IMR-90 (cell line): ENCODE measurements around the gene NR6A1. TPM values are rescaled to one million over a fixed set of nuclear protein-coding genes. Genes with fewer than 3 reads are reported as not detected.

Experiments used
- ATAC-seq: fragments of 200-7000 bp; cut with Tn5 transposase; 2 replicates; pipeline ENCODE4 v1.9.1; 2020; ENCODE audit warnings: low read depth, mild to moderate bottlenecking, moderate library complexity
- BruUV-seq: library from RNA; stranded (reverse); fragments of 400-500 nt; replicated peaks from 2 replicates; lab custom pipeline; 2021; lab: Mats Ljungman, UMichigan
- CTCF ChIA-PET: fragments of 300-600 bp; formaldehyde crosslinking; extraction: SDS; loops from one replicate; lab custom pipeline; 2021; ENCODE audit warnings: antibody characterized with exemption; lab: Yijun Ruan, JAX
- POLR2A ChIA-PET: fragments of 300-600 bp; sonication (Branson Sonifier 250); formaldehyde crosslinking; loops from one replicate; lab custom pipeline; 2022; ENCODE audit warnings: antibody characterized with exemption; ENCODE audit not compliant: unreplicated experiment; lab: Charles Lee
- DNase-seq: peaks from one replicate; pipeline ENCODE4 v3.0.0; 2013
- H2AFZ ChIP-seq: replicated peaks from 2 replicates; pipeline ENCODE3; 2013; ENCODE audit warnings: low read length, mild to moderate bottlenecking; ENCODE audit not compliant: poor library complexity
- H2AK5ac ChIP-seq: 2 replicates; pipeline ENCODE4 v1.6.1; 2013; ENCODE audit warnings: low read depth, low read length, inconsistent platforms
- H2AK9ac ChIP-seq: replicated peaks from 2 replicates; pipeline ENCODE3; 2013; ENCODE audit warnings: mild to moderate bottlenecking, low read depth, low read length, moderate library complexity; ENCODE audit not compliant: poor library complexity
- H2BK120ac ChIP-seq: 2 replicates; pipeline ENCODE4 v1.6.1; 2013; ENCODE audit warnings: low read depth, low read length, inconsistent platforms
- H2BK15ac ChIP-seq: 3 replicates; pipeline ENCODE4 v1.6.1; 2013; ENCODE audit warnings: low read depth, low read length, inconsistent platforms
- H2BK20ac ChIP-seq: 2 replicates; pipeline ENCODE4 v1.6.1; 2013; ENCODE audit warnings: low read depth, mild to moderate bottlenecking, inconsistent platforms, low read length, moderate library complexity
- H2BK5ac ChIP-seq: 2 replicates; pipeline ENCODE4 v1.6.1; 2013; ENCODE audit warnings: mild to moderate bottlenecking, low read depth, low read length, inconsistent platforms; ENCODE audit not compliant: poor library complexity, severe bottlenecking
- H3K14ac ChIP-seq: replicated peaks from 2 replicates; pipeline ENCODE4 v1.6.1; 2013; ENCODE audit warnings: low read depth, low read length, inconsistent platforms
- H3K18ac ChIP-seq: 2 replicates; pipeline ENCODE4 v1.6.1; 2013; ENCODE audit warnings: low read depth, low read length, control low read depth
- H3K23ac ChIP-seq: 2 replicates; pipeline ENCODE4 v1.6.1; 2013; ENCODE audit warnings: low read depth, low read length, inconsistent platforms
- H3K27ac ChIP-seq: 2 replicates; pipeline ENCODE4 v1.5.1; 2013; ENCODE audit warnings: mild to moderate bottlenecking, control low read depth, low read length; ENCODE audit not compliant: insufficient read depth
- H3K27me3 ChIP-seq: 2 replicates; pipeline ENCODE4 v1.6.1; 2013; ENCODE audit warnings: low read length; ENCODE audit not compliant: control insufficient read depth, insufficient read depth
- H3K36me3 ChIP-seq: 2 replicates; pipeline ENCODE4 v1.6.1; 2013; ENCODE audit warnings: low read length, mixed read lengths; ENCODE audit not compliant: control insufficient read depth, insufficient read depth
- H3K4ac ChIP-seq: 2 replicates; pipeline ENCODE4 v1.6.1; 2013; ENCODE audit warnings: low read depth, low read length, inconsistent platforms
- H3K4me1 ChIP-seq: 2 replicates; pipeline ENCODE4 v1.6.1; 2013; ENCODE audit warnings: low read length, mixed read lengths; ENCODE audit not compliant: control insufficient read depth, insufficient read depth
- H3K4me2 ChIP-seq: 2 replicates; pipeline ENCODE4 v1.6.1; 2013; ENCODE audit warnings: low read depth, mild to moderate bottlenecking, control low read depth, low read length, moderate library complexity
- H3K4me3 ChIP-seq: 2 replicates; pipeline ENCODE4 v1.5.1; 2013; ENCODE audit warnings: low read depth, mild to moderate bottlenecking, control low read depth, low read length, moderate library complexity; ENCODE audit not compliant: insufficient read depth
- H3K56ac ChIP-seq: 2 replicates; pipeline ENCODE4 v1.6.1; 2013; ENCODE audit warnings: low read length, inconsistent platforms; ENCODE audit not compliant: insufficient read depth; ENCODE audit errors: extremely low read depth
- H3K79me1 ChIP-seq, 2 experiments: 2 replicates each; pipeline ENCODE4 v1.6.1; 2013; ENCODE audit warnings: low read length in 2 of 2, inconsistent platforms in 1 of 2, low read depth in 1 of 2
- H3K9ac ChIP-seq: 2 replicates; pipeline ENCODE4 v1.6.1; 2013; ENCODE audit warnings: low read depth, low read length, control low read depth
- H3K9me1 ChIP-seq: 2 replicates; pipeline ENCODE4 v1.6.1; 2013; ENCODE audit warnings: low read length, inconsistent platforms; ENCODE audit not compliant: insufficient read depth
- H3K9me3 ChIP-seq: 2 replicates; pipeline ENCODE4 v1.6.1; 2013; ENCODE audit warnings: low read length; ENCODE audit not compliant: control insufficient read depth, insufficient read depth
- H4K20me1 ChIP-seq: 2 replicates; pipeline ENCODE4 v1.6.1; 2013; ENCODE audit warnings: low read length, inconsistent platforms; ENCODE audit not compliant: insufficient read depth
- H4K5ac ChIP-seq: 2 replicates; pipeline ENCODE4 v1.6.1; 2013; ENCODE audit warnings: mild to moderate bottlenecking, low read depth, low read length, control low read depth
- H4K8ac ChIP-seq, 2 experiments: 2 replicates each; pipeline ENCODE4 v1.6.1; 2013; ENCODE audit warnings: low read depth in 2 of 2, low read length in 2 of 2, control low read depth in 1 of 2, inconsistent platforms in 1 of 2
- H4K91ac ChIP-seq: 2 replicates; pipeline ENCODE4 v1.6.1; 2013; ENCODE audit warnings: low read depth, low read length, inconsistent platforms; ENCODE audit not compliant: insufficient read depth
- BHLHE40 ChIP-seq: fragments of 150-350 bp; IDR thresholded peaks from 2 replicates; pipeline ENCODE4 v1.6.1; 2016; ENCODE audit warnings: mild to moderate bottlenecking, low read depth, low read length
- CEBPB ChIP-seq: IDR thresholded peaks from 2 replicates; pipeline ENCODE4 v1.6.1; 2012; ENCODE audit warnings: low read depth, low read length, improper control_type of control experiment
- CHD1 ChIP-seq: IDR thresholded peaks from 2 replicates; pipeline ENCODE4 v1.6.1; 2012; ENCODE audit warnings: low read depth, low read length, improper control_type of control experiment
- CTCF ChIP-seq: conservative IDR thresholded peaks from 2 replicates; pipeline ENCODE4 v1.5.1; 2012; ENCODE audit warnings: mild to moderate bottlenecking, low read depth, low read length, improper control_type of control experiment
- ELK1 ChIP-seq: fragments of 150-350 bp; IDR thresholded peaks from 2 replicates; pipeline ENCODE4 v1.6.1; 2016; ENCODE audit warnings: low read depth, mild to moderate bottlenecking, low read length, moderate library complexity, borderline replicate concordance
- FOS ChIP-seq: fragments of 150-350 bp; IDR thresholded peaks from 2 replicates; pipeline ENCODE4 v1.6.1; 2016; ENCODE audit warnings: low read depth, low read length
- MAFK ChIP-seq: IDR thresholded peaks from 2 replicates; pipeline ENCODE4 v1.6.1; 2012; ENCODE audit warnings: low read depth, low read length, improper control_type of control experiment
- MAZ ChIP-seq: IDR thresholded peaks from 2 replicates; pipeline ENCODE4 v1.6.1; 2012; ENCODE audit warnings: low read depth, mild to moderate bottlenecking, low read length, improper control_type of control experiment, moderate library complexity, borderline replicate concordance
- MXI1 ChIP-seq: IDR thresholded peaks from 2 replicates; pipeline ENCODE4 v1.6.1; 2012; ENCODE audit warnings: low read depth, mild to moderate bottlenecking, low read length, moderate library complexity, borderline replicate concordance
- NFE2L2 ChIP-seq: fragments of 150-350 bp; IDR thresholded peaks from 2 replicates; pipeline ENCODE4 v1.6.1; 2016; ENCODE audit warnings: low read depth, mild to moderate bottlenecking, low read length
- POLR2A ChIP-seq: IDR thresholded peaks from 2 replicates; pipeline ENCODE4 v1.6.1; 2012; ENCODE audit warnings: mild to moderate bottlenecking, low read depth, low read length
- RAD21 ChIP-seq: IDR thresholded peaks from 2 replicates; pipeline ENCODE4 v1.6.1; 2012; ENCODE audit warnings: low read length, improper control_type of control experiment
- RCOR1 ChIP-seq: IDR thresholded peaks from 2 replicates; pipeline ENCODE4 v1.6.1; 2012; ENCODE audit warnings: mild to moderate bottlenecking, low read length, improper control_type of control experiment; ENCODE audit not compliant: insufficient replicate concordance
- RFX5 ChIP-seq: IDR thresholded peaks from 2 replicates; pipeline ENCODE4 v1.8.0; 2012; ENCODE audit warnings: low read depth, mild to moderate bottlenecking, low read length, moderate library complexity
- SMC3 ChIP-seq: fragments of 150-350 bp; IDR thresholded peaks from 2 replicates; pipeline ENCODE4 v1.6.1; 2016; ENCODE audit warnings: low read depth, mild to moderate bottlenecking, antibody characterized with exemption, low read length, moderate library complexity
- USF2 ChIP-seq: fragments of 150-350 bp; IDR thresholded peaks from 2 replicates; pipeline ENCODE4 v1.6.1; 2017; ENCODE audit warnings: mild to moderate bottlenecking, antibody characterized with exemption, low read length, low read depth
- WGBS, 2 experiments: methylation state at CpG; one replicate each; pipeline versions ENCODE4 v1.1.5 to v1.1.7; 2013; ENCODE audit warnings: missing lambda C conversion rate in 2 of 2; ENCODE audit not compliant: insufficient read length in 1 of 2; ENCODE audit errors: extremely low coverage in 2 of 2; 5-methylcytosine and 5-hydroxymethylcytosine counted together
- dilution Hi-C: fragments of 300-500 bp; cut with HindIII; formaldehyde crosslinking; loops from one replicate; pipeline ENCODE4 v1.14.3; 2018; ENCODE audit warnings: low sequenced_read_pairs; ENCODE audit not compliant: unreplicated experiment
- in situ Hi-C: fragments of 300-500 bp; cut with MboI; formaldehyde crosslinking; loops from 3 replicates; pipeline ENCODE4 v1.14.3; 2019; ENCODE audit warnings: low sequenced_read_pairs, inconsistent platforms, mixed read lengths
- intact Hi-C: fragments of 100-400 bp; cut with micrococcal nuclease; formaldehyde crosslinking; loops from 2 replicates; pipeline ENCODE4 v1.10.0; 2022
- polyA plus RNA-seq, 3 experiments: library from polyadenylated mRNA; depleted of rRNA; stranded (reverse); fragments of >200 nt; gene quantifications; 2 replicates each; pipeline ENCODE4 v1.2.3, GENCODE V29; 2012; ENCODE audit warnings: low replicate concordance in 1 of 3
- total RNA-seq: library from RNA; depleted of rRNA; stranded (reverse); fragments of >200 nt; gene quantifications from 2 replicates; pipeline ENCODE4 v1.2.3, GENCODE V29; 2012

NR6A1 gene
- total and polyA plus RNA-seq, 2 of the 4 experiments (the other 2 are of a cell fraction): 0.14 to 0.36 TPM

GRCh38 chr9:124680049-124680448 lies 91.1 kb downstream of the NR6A1 start:
- H4K8ac ChIP-seq: no peak overlapping the region
- H3K4me1 ChIP-seq: peaks cover 2% of the 10 kb centered on the region; the same call in 1 of the 2 replicates
- no peak overlapping the region for H3K4ac ChIP-seq
- no CpG with 5 or more reads among the region's 1 CpG for WGBS, 2 experiments
- no peak overlapping the region for H3K14ac ChIP-seq
- H3K27ac ChIP-seq: no peak overlapping the region
- ChIA-PET CTCF (interaction anchor here (2.1 kb wide), 1 partner anchor 63 kb away, joined by 4 read pairs; no protein-coding TSS in a partner anchor), POLR2A (interaction anchor here (0.6 to 1.6 kb wide), 2 partner anchors 21 to 78 kb away, joined by 4 read pairs; no protein-coding TSS in a partner anchor)
- H2BK5ac ChIP-seq: no peak overlapping the region
- H4K20me1 ChIP-seq: peaks cover 4% of the 10 kb centered on the region; the same call in 1 of the 2 replicates
- peaks cover 5% of the 10 kb centered on the region; the same call in 1 of the 2 replicates for H3K9me1 ChIP-seq
- H3K23ac ChIP-seq: no peak overlapping the region
- H3K4me3 ChIP-seq: no peak overlapping the region
- H3K36me3 ChIP-seq: peaks cover 1% of the 10 kb centered on the region; the same call in 1 of the 2 replicates
- no peak overlapping the region for H4K91ac ChIP-seq
- no peaks in the 10 kb centered on the region for H3K27me3 ChIP-seq
- peaks cover 26 to 49% of the 10 kb centered on the region in 2 experiments for H3K79me1 ChIP-seq
- DNase-seq: no peak
- H3K18ac ChIP-seq: no peak overlapping the region
- no peak overlapping the region for H2AK9ac ChIP-seq
- H3K56ac ChIP-seq: no peak overlapping the region
- no peaks in the 10 kb centered on the region for H3K9me3 ChIP-seq
- H3K9ac ChIP-seq: no peak overlapping the region
- TF ChIP-seq CTCF (no peak), ELK1 (no peak), NFE2L2 (no peak), RFX5 (no peak), FOS (no peak), BHLHE40 (no peak), POLR2A (no peak), SMC3 (no peak), RAD21 (no peak), USF2 (no peak), MAFK (no peak), CEBPB (no peak), MXI1 (no peak), MAZ (no peak), CHD1 (no peak), RCOR1 (no peak)
- H2BK20ac ChIP-seq: no peak overlapping the region
- BruUV-seq: no TSS peak
- H2AFZ ChIP-seq: no peak overlapping the region
- ATAC-seq: no peak
- H4K5ac ChIP-seq: no peak overlapping the region
- in situ Hi-C loops: no loop called here
- H2BK15ac ChIP-seq: no peak overlapping the region
- intact Hi-C loops: no loop called here
- H2BK120ac ChIP-seq: no peak overlapping the region
- dilution Hi-C loops: no loop called here
- no peak overlapping the region for H2AK5ac ChIP-seq
- H3K4me2 ChIP-seq: no peak overlapping the region
